Esophagus (tissue), 2 donors: Measurements from ENCODE around the gene NKG7. TPM values are rescaled to one million over a fixed set of nuclear protein-coding genes. Genes with fewer than 3 reads are reported as not detected.
"Not testable (repeated sequence)": the region's sequence is repeated elsewhere in the genome, so short reads cannot be mapped to it uniquely, and the experiment has no call there.

Source experiments
- H3K27ac ChIP-seq, 2 donors: one replicate each; pipeline ENCODE4 v1.5.1; 2013; ENCODE audit warnings: low read depth in 2 of 2, mild to moderate bottlenecking in 2 of 2, inconsistent platforms in 1 of 2, low read length in 1 of 2, moderate library complexity in 1 of 2
- H3K27me3 ChIP-seq, 2 donors: one replicate each; pipeline ENCODE4 v1.6.1; 2013; ENCODE audit warnings: low read length in 2 of 2, control low read depth in 1 of 2, mild to moderate bottlenecking in 1 of 2; ENCODE audit not compliant: insufficient read depth in 2 of 2, control insufficient read depth in 1 of 2
- H3K36me3 ChIP-seq, 2 donors: one replicate each; pipeline ENCODE4 v1.6.1; 2013; ENCODE audit warnings: low read length in 1 of 2; ENCODE audit not compliant: control insufficient read depth in 2 of 2, insufficient read depth in 2 of 2
- H3K4me1 ChIP-seq, 2 donors: one replicate each; pipeline ENCODE4 v1.6.1; 2013; ENCODE audit warnings: low read length in 1 of 2; ENCODE audit not compliant: control insufficient read depth in 2 of 2, insufficient read depth in 2 of 2
- H3K4me3 ChIP-seq, 2 donors: one replicate each; pipeline ENCODE4 v1.5.1; 2013; ENCODE audit warnings: low read length in 2 of 2, mild to moderate bottlenecking in 2 of 2, low read depth in 1 of 2, moderate library complexity in 1 of 2
- H3K9me3 ChIP-seq, 2 donors: one replicate each; pipeline ENCODE4 v1.6.1; 2013; ENCODE audit warnings: mild to moderate bottlenecking in 2 of 2, low read depth in 1 of 2, low read length in 1 of 2, moderate library complexity in 1 of 2; ENCODE audit not compliant: control insufficient read depth in 2 of 2, insufficient read depth in 1 of 2
- WGBS, 2 donors: extraction: QIAGEN DNeasy Blood & Tissue Kit; methylation state at CpG; one replicate each; pipeline ENCODE4 v1.1.7; 2013; 5-methylcytosine and 5-hydroxymethylcytosine counted together
- polyA plus RNA-seq, 2 donors: library from polyadenylated mRNA; stranded (reverse); fragments of 200-250 nt; gene quantifications; one replicate each; pipeline ENCODE4 v1.2.3, GENCODE V29; 2013
- donor health status: healthy with polysubstance abuse.
- donor health status: Bipolar disorder and iron deficiency.

NKG7 gene
- polyA plus RNA-seq, 2 donors: 1.0 to 3.2 TPM

- Histone ChIP-seq H3K9me3 (no peaks in the 10 kb centered on the region), H3K27ac (no peak overlapping the region), H3K27me3 (no peaks in the 10 kb centered on the region), H3K36me3 (no peaks in the 10 kb centered on the region), H3K4me3 (no peak overlapping the region), H3K4me1 (no peaks in the 10 kb centered on the region)
- WGBS, 2 donors: 91 to 92% methylated on average over 15 of the region's 15 CpGs
Measured at GRCh38 chr19:51410950-51411748, 38.7 kb upstream of the NKG7 start.

GRCh38 chr19:51407511-51408131, 35.2 kb upstream of the NKG7 start:
- Histone ChIP-seq H3K4me1 (no peaks in the 10 kb centered on the region), H3K36me3 (no peaks in the 10 kb centered on the region), H3K4me3 (no peak overlapping the region), H3K9me3 (peaks cover 0 to 3% of the 10 kb centered on the region in 2 donors), H3K27me3 (no peaks in the 10 kb centered on the region), H3K27ac (no peak overlapping the region)
- 39 to 44% methylated on average over 6 of the region's 6 CpGs for WGBS, 2 donors

GRCh38 chr19:51402117-51402516, 29.7 kb upstream of the NKG7 start:
- 95% methylated on average over 9 of the region's 9 CpGs for WGBS, 2 donors
- Histone ChIP-seq H3K27me3 (no peaks in the 10 kb centered on the region), H3K27ac (no peak overlapping the region), H3K9me3 (peaks cover 0 to 3% of the 10 kb centered on the region in 2 donors), H3K4me3 (no peak overlapping the region), H3K36me3 (no peaks in the 10 kb centered on the region), H3K4me1 (no peaks in the 10 kb centered on the region)

GRCh38 chr19:51399936-51400335, 27.5 kb upstream of the NKG7 start:
- 81 to 85% methylated on average over 7 of the region's 7 CpGs for WGBS, 2 donors
- H3K27me3 ChIP-seq, H3K9me3 ChIP-seq, H3K4me1 ChIP-seq, H3K36me3 ChIP-seq, H3K27ac ChIP-seq, H3K4me3 ChIP-seq: not testable (repeated sequence)

GRCh38 chr19:51399231-51399630, 26.8 kb upstream of the NKG7 start:
- no peaks in the 10 kb centered on the region for H3K27me3 ChIP-seq
- no peak overlapping the region for H3K27ac ChIP-seq
- peaks cover 0 to 3% of the 10 kb centered on the region in 2 donors for H3K4me1 ChIP-seq
- peaks cover 0 to 3% of the 10 kb centered on the region in 2 donors for H3K9me3 ChIP-seq
- H3K36me3 ChIP-seq: no peaks in the 10 kb centered on the region
- no peak overlapping the region for H3K4me3 ChIP-seq
- whole genome bisulfite sequencing, 2 donors: 91 to 94% methylated on average over 5 of the region's 5 CpGs

- Histone ChIP-seq H3K27me3 (no peaks in the 10 kb centered on the region), H3K36me3 (no peaks in the 10 kb centered on the region), H3K9me3 (peaks cover 0 to under 1% of the 10 kb centered on the region in 2 donors), H3K27ac (no peak overlapping the region), H3K4me1 (peaks cover 0 to 3% of the 10 kb centered on the region in 2 donors), H3K4me3 (no peak overlapping the region)
- 46 to 47% methylated on average over 7 of the region's 7 CpGs for WGBS, 2 donors
Measured at GRCh38 chr19:51398096-51398704, 25.7 kb upstream of the NKG7 start.

- not testable (repeated sequence) for H3K9me3 ChIP-seq, H3K27me3 ChIP-seq, H3K4me3 ChIP-seq, H3K4me1 ChIP-seq, H3K36me3 ChIP-seq
- WGBS, 2 donors: 68 to 73% methylated on average over 9 of the region's 9 CpGs
- H3K27ac ChIP-seq: peak overlapping the region; percentile 57 to 71
Measured at GRCh38 chr19:51397453-51397852, 25.0 kb upstream of the NKG7 start.

GRCh38 chr19:51396175-51396574, 23.7 kb upstream of the NKG7 start:
- WGBS, 2 donors: 93 to 97% methylated on average over 2 of the region's 2 CpGs
- Histone ChIP-seq H3K4me1 (peaks cover 0 to 3% of the 10 kb centered on the region in 2 donors), H3K36me3 (no peaks in the 10 kb centered on the region), H3K27me3 (no peaks in the 10 kb centered on the region), H3K9me3 (no peaks in the 10 kb centered on the region), H3K27ac (no peak overlapping the region), H3K4me3 (no peak overlapping the region)

- peak overlapping the region; percentile 68 to 89 for H3K27ac ChIP-seq
- peaks cover 2 to 3% of the 10 kb centered on the region in 2 donors for H3K4me1 ChIP-seq
- 2 to 3% methylated on average over 44 to 45 of the region's 45 CpGs for WGBS, 2 donors
- H3K27me3 ChIP-seq: no peaks in the 10 kb centered on the region
- peak overlapping the region; percentile 41 to 44 for H3K4me3 ChIP-seq
- H3K9me3 ChIP-seq: no peaks in the 10 kb centered on the region
- no peaks in the 10 kb centered on the region for H3K36me3 ChIP-seq
Measured at GRCh38 chr19:51394050-51394836, 21.8 kb upstream of the NKG7 start.
